Myocyte (in vitro differentiated cells): ENCODE measurements around the gene IL27RA. TPM values are rescaled to one million over a fixed set of nuclear protein-coding genes. Genes with fewer than 3 reads are reported as not detected.

Experiments used
- DNase-seq: peaks from one replicate; pipeline ENCODE4 v3.0.0-alpha.2; 2012; ENCODE audit warnings: low read depth
- total RNA-seq: library from RNA; depleted of rRNA; stranded (reverse); fragments of >200 nt; gene quantifications from 2 replicates; pipeline ENCODE4 v1.2.3, GENCODE V29; 2014

The IL27RA gene
- total RNA-seq, 1 donor from 2014 or later, result 0.32 TPM

GRCh38 chr19:14056741-14057356, 25.3 kb downstream of the IL27RA start:
- DNase-seq, result no peak

- no peak for DNase-seq
These were observed 26.9 kb downstream of the IL27RA start for GRCh38 chr19:14058182-14059092.

DNA sequence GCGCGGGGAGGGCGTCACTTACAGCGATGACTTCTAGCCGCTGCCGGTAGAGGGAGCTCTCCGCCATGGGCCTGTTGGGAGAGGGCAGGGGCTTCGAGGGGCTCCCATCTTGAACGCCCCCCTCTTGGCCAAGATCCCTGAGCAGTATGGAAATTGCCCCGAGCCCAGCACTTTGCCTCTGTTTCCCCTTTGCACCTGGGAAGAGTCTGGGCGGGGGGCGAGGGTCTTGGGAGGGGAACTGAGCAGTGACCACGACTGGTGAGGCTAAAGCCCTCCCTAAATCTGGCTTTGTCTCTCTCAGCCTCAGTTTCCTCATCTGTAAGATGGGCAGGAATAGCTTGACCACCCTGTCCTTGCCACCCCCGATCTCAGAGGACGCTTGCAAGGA, 27.5 kb downstream of the IL27RA start:
- DNase-seq, result no peak

DNA sequence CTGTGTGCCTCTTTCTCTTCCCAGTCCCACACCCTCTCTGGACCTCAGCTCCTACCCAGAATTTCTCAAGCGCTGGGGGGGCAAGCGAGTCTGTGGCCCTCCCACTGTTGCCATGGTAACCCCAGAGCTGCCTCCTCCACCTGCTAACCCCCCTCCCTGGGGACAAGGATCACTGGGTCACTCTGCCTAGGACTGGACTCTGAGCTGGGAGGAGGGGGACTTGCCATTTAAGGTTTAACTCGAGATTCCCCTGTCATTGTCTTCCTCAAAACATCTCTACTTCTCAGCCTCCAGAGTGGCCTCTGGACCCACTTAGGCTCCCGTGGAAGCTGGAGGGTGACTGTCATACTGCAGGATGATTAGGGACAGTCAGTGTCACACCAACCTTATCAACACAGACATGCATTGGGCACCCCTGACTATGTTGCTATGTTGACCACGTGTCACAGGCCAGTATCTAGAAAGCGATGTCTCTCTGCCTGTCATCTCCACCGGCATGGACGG, 28.1 kb downstream of the IL27RA start:
- DNase-seq, result no peak

GRCh38 chr19:14061081-14061749, 29.7 kb downstream of the IL27RA start:
- no peak for DNase-seq

- DNase-seq, result no peak
These were observed 30.4 kb downstream of the IL27RA start, which contains the start of gene PALM3 for GRCh38 chr19:14061751-14062557. TSS of gene PALM3 (minus strand) at chr19:14062076. CDS start at chr19:14061980, 96 bp downstream.

DNA sequence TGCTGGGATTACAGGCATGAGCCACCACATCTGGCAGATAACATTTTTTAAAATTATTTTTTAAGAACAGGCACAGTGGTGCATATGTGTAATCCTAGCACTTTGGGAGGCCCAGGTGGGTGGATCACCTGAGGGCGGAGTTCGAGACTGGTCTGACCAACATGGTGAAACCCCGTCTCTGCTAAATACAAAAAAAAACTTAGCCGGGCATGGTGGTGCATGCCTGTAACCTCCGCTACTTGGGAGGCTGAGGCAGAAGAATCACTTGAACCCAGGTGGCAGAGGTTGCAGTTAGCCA, 30.9 kb downstream of the IL27RA start:
- no peak for DNase-seq

- no peak for DNase-seq
These were observed 31.5 kb downstream of the IL27RA start for GRCh38 chr19:14063105-14063504.

- no peak for DNase-seq
These were observed 34.6 kb downstream of the IL27RA start for GRCh38 chr19:14066134-14066533.

- no peak for DNase-seq
These were observed 38.9 kb downstream of the IL27RA start for GRCh38 chr19:14070268-14071050.

DNA sequence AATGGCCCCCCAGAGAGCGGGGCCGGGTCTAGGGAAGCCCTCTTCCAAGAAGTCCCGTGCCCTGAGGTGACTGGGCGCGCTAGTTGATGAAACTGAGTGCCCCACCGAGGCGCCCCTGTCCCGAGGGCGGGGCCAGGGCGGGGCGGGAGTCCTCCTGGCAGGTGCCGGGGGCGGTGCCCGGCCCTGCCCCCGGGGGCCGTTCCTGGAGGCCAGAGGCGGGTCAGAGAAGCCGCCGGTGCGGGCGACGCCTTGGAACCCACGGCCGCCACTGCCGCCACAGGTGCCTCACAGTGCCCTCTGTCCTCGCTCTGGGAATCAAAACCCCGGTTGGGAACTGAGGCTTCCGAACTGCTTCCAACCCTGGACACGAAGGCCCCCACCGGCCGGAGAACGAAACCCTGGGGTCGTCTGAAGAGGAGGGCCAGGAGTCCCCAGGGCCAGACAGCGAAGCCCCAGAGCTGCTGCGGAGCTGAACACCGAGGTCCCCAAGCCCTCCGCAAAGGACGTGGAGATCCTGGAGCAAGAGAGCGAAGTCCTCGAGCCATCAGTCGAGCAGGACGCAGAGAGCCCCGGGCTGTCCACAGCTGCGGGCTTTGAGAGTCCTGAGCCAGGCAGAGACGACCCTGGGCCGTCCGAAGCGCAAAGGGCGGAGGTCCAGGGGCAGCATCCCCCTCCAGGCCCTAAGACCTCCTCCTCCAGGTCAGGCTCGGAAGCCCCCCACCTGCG, 41.1 kb downstream of the IL27RA start, which contains the start of gene MISP3:
Gene MISP3 (plus strand): TSS at position 252 of the 726 bp plus-strand sequence. CDS start 524 bp downstream, outside the sequence.
- DNase-seq, result no peak

GRCh38 chr19:14073261-14073924, 41.8 kb downstream of the IL27RA start:
- DNase-seq, result peak; percentile 65

DNA sequence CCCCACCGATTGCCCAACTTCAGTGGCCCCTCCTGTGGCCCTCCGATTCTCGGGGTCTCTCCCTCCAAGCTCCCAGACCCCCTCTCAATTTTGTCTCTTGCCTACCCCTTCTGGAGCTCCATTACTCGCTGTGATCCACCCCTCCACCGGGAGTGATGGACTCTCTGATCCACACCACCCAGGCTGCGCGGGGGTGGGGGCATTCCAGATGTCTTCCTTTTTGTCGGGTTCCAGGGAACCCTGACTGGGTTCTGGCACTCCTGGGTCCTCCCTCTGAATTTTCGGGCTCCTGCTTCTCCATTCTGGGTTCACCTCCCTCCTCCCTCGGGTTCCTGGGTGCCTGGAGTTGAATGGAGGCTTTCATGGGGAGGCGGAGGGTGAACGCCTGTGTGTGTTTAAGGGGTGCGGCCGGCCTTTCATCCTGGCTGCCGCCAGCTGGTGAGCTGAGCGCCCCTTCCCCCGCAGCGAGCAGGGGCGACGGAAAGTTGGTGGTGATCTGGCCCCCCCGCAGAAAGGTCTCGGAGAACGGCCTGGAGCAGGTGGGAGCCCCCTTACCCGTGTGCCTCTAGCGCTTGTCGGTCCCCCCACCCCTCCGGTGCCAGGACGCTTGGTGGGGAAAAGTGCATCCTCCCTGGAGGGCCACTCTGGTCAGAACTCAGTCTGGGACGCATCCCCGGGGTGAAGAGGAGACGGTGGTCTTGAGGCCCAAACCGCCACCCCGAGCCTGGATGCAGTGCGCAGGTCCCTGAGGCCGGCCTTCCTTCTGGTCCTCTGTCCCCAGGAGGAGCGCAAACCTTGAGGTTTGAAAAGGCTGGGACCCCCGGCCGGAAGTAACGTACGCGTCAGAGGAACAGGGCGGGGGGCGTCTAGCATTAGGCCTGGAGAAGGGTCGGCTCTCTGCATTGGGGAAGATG, 42.6 kb downstream of the IL27RA start:
- DNase-seq, result peak; percentile 30

DNA sequence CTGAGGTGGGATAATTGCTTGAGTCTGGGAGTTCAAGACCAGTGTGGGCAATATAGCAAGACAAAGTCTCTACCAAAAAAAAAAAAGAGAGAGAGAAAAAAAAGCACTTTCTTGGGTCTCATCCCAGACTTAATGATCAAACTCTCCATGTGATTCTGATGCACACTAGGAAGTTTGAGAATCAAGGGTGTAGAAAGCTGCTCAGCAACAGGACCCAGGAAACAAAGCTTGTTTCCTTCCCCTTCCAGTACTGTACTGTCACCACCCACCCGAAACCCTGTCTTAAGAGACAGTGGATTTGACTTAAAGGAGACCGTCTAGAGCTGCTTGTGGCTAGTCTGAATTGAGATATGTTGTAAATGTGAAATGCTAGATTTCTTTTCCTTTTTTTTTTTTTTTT, 46.8 kb downstream of the IL27RA start:
- no peak for DNase-seq

DNA sequence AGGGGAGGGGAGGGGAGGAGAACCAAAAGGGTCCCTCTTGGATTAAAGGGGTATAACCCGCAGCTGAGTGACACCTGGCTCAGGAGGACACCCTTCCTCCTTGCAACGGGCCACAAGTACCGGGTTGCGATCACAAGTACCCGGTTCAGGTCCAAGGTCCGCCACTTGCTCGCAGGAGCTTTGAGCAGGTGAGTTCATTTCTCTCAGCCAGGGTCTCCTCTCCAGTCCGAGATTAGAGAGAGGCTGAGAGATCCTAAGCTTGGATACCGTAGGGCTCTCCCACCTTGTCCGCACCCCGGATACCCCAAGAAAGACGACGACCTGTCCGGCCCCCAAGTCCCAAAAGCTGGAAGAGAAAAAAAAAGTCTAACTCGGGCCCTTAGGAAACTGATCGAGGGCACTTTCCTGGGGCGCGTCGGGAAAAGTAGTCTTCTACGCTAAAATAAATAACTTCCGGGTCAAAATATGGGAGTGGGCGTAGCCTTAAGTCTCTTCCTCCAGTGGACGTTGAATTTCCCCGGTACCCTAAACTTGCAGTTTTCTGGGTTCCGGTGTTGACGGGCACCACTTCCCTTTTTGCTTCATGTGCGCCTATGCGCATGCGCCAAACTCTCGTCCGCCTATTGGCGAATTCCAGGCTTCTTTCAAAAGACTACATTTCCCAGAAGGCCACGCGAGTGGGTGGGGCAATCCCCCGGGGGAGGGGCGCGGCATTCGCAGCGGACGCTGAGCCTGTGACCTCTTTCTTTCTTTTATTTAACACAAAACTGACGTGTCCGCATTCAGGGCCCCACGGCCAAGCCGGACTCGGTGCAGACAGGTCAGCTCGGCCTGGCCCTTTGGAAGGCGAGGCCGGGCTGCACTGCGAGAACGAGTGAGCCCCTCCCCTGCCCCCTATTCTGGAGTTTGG, 49.6 kb downstream of the IL27RA start:
- peak; percentile 100 for DNase-seq

DNA sequence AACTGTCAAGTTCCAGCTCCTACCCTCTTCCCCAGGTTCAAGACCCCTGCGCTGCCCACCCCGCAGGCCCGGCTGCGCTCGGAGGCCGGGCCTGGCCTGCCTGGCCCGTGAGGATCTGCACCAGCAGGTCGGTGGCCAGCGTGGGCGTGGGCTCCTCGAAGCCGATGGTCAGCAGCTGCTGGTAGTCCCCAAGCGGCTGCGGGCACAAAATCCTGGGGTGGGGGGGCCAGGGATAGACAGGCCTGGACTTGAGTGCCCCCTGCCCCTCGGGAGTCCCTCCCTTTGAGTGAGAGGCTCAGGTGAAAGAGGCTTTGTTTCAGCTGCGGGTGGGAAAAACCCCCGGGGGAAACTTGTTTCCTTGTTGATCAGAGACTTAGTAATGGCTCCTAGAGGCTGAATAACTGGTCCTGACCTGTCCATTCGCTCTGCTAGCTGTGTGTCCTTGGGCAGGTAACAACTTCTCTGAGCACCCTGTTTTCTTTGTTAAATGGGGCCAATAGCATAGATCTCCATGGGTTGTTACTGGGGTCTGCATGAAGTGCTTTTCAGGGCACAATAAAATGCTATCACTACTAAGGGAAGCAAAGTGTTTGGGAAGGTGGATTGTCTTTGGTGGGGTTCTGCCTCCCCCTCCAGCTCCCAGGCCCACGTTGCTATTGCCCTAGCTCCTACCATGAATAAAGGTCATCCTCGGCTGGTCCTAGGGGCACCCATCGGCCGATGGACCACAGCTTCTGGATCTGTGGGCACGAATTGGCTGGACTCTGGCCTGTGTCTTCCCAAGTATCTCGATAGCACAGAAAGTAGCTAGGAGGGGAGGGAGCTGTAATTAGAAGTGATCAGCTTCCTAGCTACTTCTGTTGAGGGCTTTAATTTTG, 50.5 kb downstream of the IL27RA start:
- peak; percentile 81 for DNase-seq
